H1 (cell line): ENCODE results near the gene NMT1. TPM values are rescaled to one million over a fixed set of nuclear protein-coding genes. Genes with fewer than 3 reads are reported as not detected.

Source experiments
- CTCF ChIA-PET: fragments of 300-600 bp; sonication (Branson Sonifier 250); formaldehyde crosslinking; loops from one replicate; lab custom pipeline; 2021; ENCODE audit not compliant: partially characterized antibody; lab: Charles Lee
- POLR2A ChIA-PET: fragments of 300-600 bp; sonication (Branson Sonifier 250); formaldehyde crosslinking; loops from one replicate; lab custom pipeline; 2021; ENCODE audit warnings: inconsistent platforms; ENCODE audit not compliant: partially characterized antibody; lab: Charles Lee
- DNase-seq, 2 experiments: peaks; one replicate each; pipeline versions ENCODE4 v3.0.0 to v3.0.0-alpha.2; 2010 to 2022; ENCODE audit warnings: low spot score in 2 of 2, low read depth in 1 of 2, mixed read lengths in 1 of 2
- FAIRE-seq: peaks from 2 replicates; lab custom pipeline; 2011; peaks lifted over from hg19 to GRCh38; lab: Jason Lieb, UNC
- H2AFZ ChIP-seq: 2 replicates; pipeline ENCODE4 v1.8.1; 2012; ENCODE audit warnings: low read length, inconsistent platforms
- H2AK5ac ChIP-seq: 2 replicates; pipeline ENCODE4 v1.6.1; 2013; ENCODE audit warnings: low read depth, low read length
- H2BK120ac ChIP-seq: replicated peaks from 2 replicates; pipeline ENCODE3; 2013; ENCODE audit warnings: low read depth, low read length, inconsistent platforms
- H2BK12ac ChIP-seq: 2 replicates; pipeline ENCODE4 v1.6.1; 2013; ENCODE audit warnings: low read depth, low read length
- H2BK15ac ChIP-seq: 2 replicates; pipeline ENCODE4 v1.6.1; 2013; ENCODE audit warnings: low read length
- H2BK20ac ChIP-seq: 2 replicates; pipeline ENCODE4 v1.6.1; 2013; ENCODE audit warnings: low read length
- H2BK5ac ChIP-seq: 2 replicates; pipeline ENCODE4 v1.6.1; 2013; ENCODE audit warnings: low read depth, low read length
- H3K14ac ChIP-seq: 2 replicates; pipeline ENCODE4 v1.6.1; 2013; ENCODE audit warnings: inconsistent platforms; ENCODE audit not compliant: insufficient read length
- H3K18ac ChIP-seq: 2 replicates; pipeline ENCODE4 v1.6.1; 2013; ENCODE audit warnings: low read length; ENCODE audit errors: extremely low read depth
- H3K23ac ChIP-seq: 2 replicates; pipeline ENCODE4 v1.6.1; 2013; ENCODE audit warnings: inconsistent platforms; ENCODE audit not compliant: insufficient read length
- H3K23me2 ChIP-seq: 2 replicates; pipeline ENCODE4 v1.6.1; 2013; ENCODE audit warnings: low read depth, low read length
- H3K27ac ChIP-seq: 2 replicates; pipeline ENCODE4 v1.6.1; 2011; ENCODE audit warnings: low read depth, low read length, inconsistent platforms
- H3K27me3 ChIP-seq, 4 experiments: replicated peaks in 1 of 4; 1 replicate in 1 of 4; 2 replicates in 3 of 4; pipeline versions ENCODE4 v1.6.1 to v1.8.1; 2011 to 2013; ENCODE audit warnings: low read length in 3 of 4, mild to moderate bottlenecking in 3 of 4, inconsistent platforms in 2 of 4, mixed read lengths in 2 of 4, moderate library complexity in 1 of 4; ENCODE audit not compliant: control insufficient read depth in 3 of 4, insufficient read depth in 3 of 4; ENCODE audit errors: extremely low read depth in 1 of 4
- H3K36me3 ChIP-seq, 4 experiments: 2 replicates each; pipeline versions ENCODE4 v1.6.1 to v1.8.1; 2011 to 2013; ENCODE audit warnings: mild to moderate bottlenecking in 4 of 4, low read length in 3 of 4, moderate library complexity in 2 of 4, control low read depth in 1 of 4, inconsistent platforms in 1 of 4; ENCODE audit not compliant: insufficient read depth in 4 of 4, control insufficient read depth in 2 of 4
- H3K4ac ChIP-seq: replicated peaks from 2 replicates; pipeline ENCODE3; 2013; ENCODE audit warnings: low read length, low read depth, mixed read lengths, inconsistent platforms; ENCODE audit not compliant: insufficient read length
- H3K4me1 ChIP-seq, 4 experiments: replicated peaks in 1 of 4; 1 replicate in 1 of 4; 2 replicates in 3 of 4; pipeline versions ENCODE4 v1.6.1 to v1.8.1; 2011 to 2013; ENCODE audit warnings: low read length in 3 of 4, inconsistent platforms in 2 of 4, mixed read lengths in 1 of 4; ENCODE audit not compliant: insufficient read depth in 4 of 4, control insufficient read depth in 3 of 4
- H3K4me2 ChIP-seq, 2 experiments: 2 replicates each; pipeline versions ENCODE4 v1.6.1 to v1.8.1; 2011 to 2013; ENCODE audit warnings: low read depth in 2 of 2, low read length in 2 of 2, control low read depth in 1 of 2, inconsistent platforms in 1 of 2, mild to moderate bottlenecking in 1 of 2; ENCODE audit not compliant: insufficient read depth in 1 of 2
- H3K4me3 ChIP-seq, 4 experiments: fragments of 200-600, 300-600 bp in 1 of 4; sonication (generic), shearing (Covaris generic), sonication (Bioruptor Twin) in 1 of 4; 2 replicates each; pipeline versions ENCODE4 v1.5.1 to v1.8.1; 2011 to 2016; ENCODE audit warnings: low read length in 4 of 4, low read depth in 3 of 4, control low read depth in 2 of 4, inconsistent platforms in 2 of 4, mild to moderate bottlenecking in 2 of 4, mixed read lengths in 1 of 4, moderate library complexity in 1 of 4; ENCODE audit not compliant: insufficient read depth in 2 of 4; ENCODE audit errors: extremely low read depth in 1 of 4
- H3K56ac ChIP-seq: replicated peaks from 2 replicates; pipeline ENCODE3; 2013; ENCODE audit warnings: low read depth, mild to moderate bottlenecking, mixed read lengths, low read length, inconsistent platforms; ENCODE audit not compliant: insufficient read length
- H3K79me1 ChIP-seq: 2 replicates; pipeline ENCODE4 v1.6.1; 2013; ENCODE audit warnings: low read depth, low read length, control low read depth
- H3K79me2 ChIP-seq, 2 experiments: 2 replicates each; pipeline versions ENCODE4 v1.6.1 to v1.8.1; 2012 to 2013; ENCODE audit warnings: low read length in 2 of 2, mild to moderate bottlenecking in 2 of 2, inconsistent platforms in 1 of 2; ENCODE audit not compliant: insufficient read depth in 2 of 2, control insufficient read depth in 1 of 2
- H3K9ac ChIP-seq, 4 experiments: replicated peaks in 1 of 4; 1 replicate in 1 of 4; 2 replicates in 3 of 4; pipeline versions ENCODE4 v1.6.1 to v1.8.1; 2011 to 2013; ENCODE audit warnings: low read depth in 3 of 4, low read length in 3 of 4, control low read depth in 2 of 4, mild to moderate bottlenecking in 2 of 4, moderate library complexity in 2 of 4, inconsistent platforms in 1 of 4; ENCODE audit errors: extremely low read depth in 1 of 4
- H3K9me3 ChIP-seq, 2 experiments: 2 replicates each; pipeline versions ENCODE4 v1.6.1 to v1.8.1; 2012 to 2013; ENCODE audit warnings: mild to moderate bottlenecking in 2 of 2, moderate library complexity in 2 of 2, control low read depth in 1 of 2, inconsistent platforms in 1 of 2, low read depth in 1 of 2, low read length in 1 of 2, mixed read lengths in 1 of 2; ENCODE audit not compliant: insufficient read depth in 2 of 2
- H4K20me1 ChIP-seq, 2 experiments: replicated peaks in 1 of 2; 2 replicates each; pipeline versions ENCODE3 to v1.8.1; 2011 to 2013; ENCODE audit warnings: inconsistent platforms in 2 of 2, low read length in 2 of 2, mild to moderate bottlenecking in 1 of 2; ENCODE audit not compliant: insufficient read depth in 2 of 2, control insufficient read depth in 1 of 2
- H4K5ac ChIP-seq: 2 replicates; pipeline ENCODE4 v1.6.1; 2013; ENCODE audit warnings: low read length, low read depth, mixed read lengths, inconsistent platforms; ENCODE audit not compliant: insufficient read length
- H4K8ac ChIP-seq: 2 replicates; pipeline ENCODE4 v1.8.0; 2013; ENCODE audit warnings: mild to moderate bottlenecking, moderate library complexity, low read length, inconsistent platforms; ENCODE audit not compliant: insufficient read depth; ENCODE audit errors: extremely low read depth
- H4K91ac ChIP-seq: replicated peaks from 2 replicates; pipeline ENCODE3; 2013; ENCODE audit warnings: low read length, mixed read lengths, inconsistent platforms; ENCODE audit not compliant: insufficient read length
- BCL11A ChIP-seq, 2 experiments: IDR thresholded peaks; one replicate each; pipeline ENCODE4 v1.6.1; 2011; ENCODE audit warnings: low read depth in 2 of 2, low read length in 2 of 2, mild to moderate bottlenecking in 2 of 2
- CBX8 ChIP-seq: fragments of 300-800, 300-1000 bp; sonication (generic); IDR thresholded peaks from 2 replicates; pipeline ENCODE4 v1.7.1; 2016; ENCODE audit warnings: low read depth, low read length, borderline replicate concordance
- JUN ChIP-seq: IDR thresholded peaks from 2 replicates; pipeline ENCODE4 v1.6.1; 2011; ENCODE audit warnings: low read depth, mild to moderate bottlenecking, improper control_type of control experiment, low read length
- NANOG ChIP-seq: IDR thresholded peaks from 2 replicates; pipeline ENCODE4 v1.6.1; 2011; ENCODE audit warnings: low read length, low read depth, mild to moderate bottlenecking, inconsistent platforms; ENCODE audit not compliant: insufficient read depth, poor library complexity, severe bottlenecking
- SIN3A ChIP-seq, 2 experiments: IDR thresholded peaks in 1 of 2; conservative IDR thresholded peaks in 1 of 2; 2 replicates each; pipeline ENCODE4 v1.6.1; 2011 to 2012; ENCODE audit warnings: low read length in 2 of 2, improper control_type of control experiment in 1 of 2, low read depth in 1 of 2, mild to moderate bottlenecking in 1 of 2
- SIRT6 ChIP-seq: IDR thresholded peaks from one replicate; pipeline ENCODE4 v1.7.1; 2012; ENCODE audit warnings: low read length, inconsistent platforms
- SP1 ChIP-seq: IDR thresholded peaks from 2 replicates; pipeline ENCODE4 v1.6.1; 2011; ENCODE audit warnings: low read depth, low read length
- SP4 ChIP-seq: IDR thresholded peaks from 2 replicates; pipeline ENCODE4 v1.6.1; 2012; ENCODE audit warnings: low read length, inconsistent platforms
- TBP ChIP-seq: IDR thresholded peaks from 2 replicates; pipeline ENCODE4 v1.6.1; 2011; ENCODE audit warnings: low read depth, low read length, improper control_type of control experiment
- WGBS, 2 experiments: shearing (Covaris generic) in 1 of 2; methylation state at CpG; one replicate each; pipeline versions ENCODE4 v1.1.6 to v1.1.7; 2013 to 2015; ENCODE audit warnings: low lambda C conversion rate in 2 of 2, mixed read lengths in 2 of 2, inconsistent platforms in 1 of 2, low coverage in 1 of 2, missing lambda C conversion rate in 1 of 2; ENCODE audit not compliant: insufficient replicate concordance in 2 of 2, insufficient coverage in 1 of 2, insufficient read length in 1 of 2; ENCODE audit errors: extremely low coverage in 1 of 2, missing lambda C conversion rate in 1 of 2; 5-methylcytosine and 5-hydroxymethylcytosine counted together
- polyA plus RNA-seq, 7 experiments: library from polyadenylated mRNA; depleted of rRNA in 3 of 7; stranded (reverse) in 5 of 7; unstranded in 2 of 7; fragments of >200 nt in 5 of 7; fragments of 200-250 nt in 2 of 7; gene quantifications; 1 replicate in 5 of 7; 2 replicates in 1 of 7; 4 replicates in 1 of 7; pipeline versions ENCODE4 v1.2.1 to v1.2.3, GENCODE V29; 2011 to 2013; ENCODE audit warnings: missing spikeins in 2 of 7, mixed read lengths in 2 of 7
- total RNA-seq: library from RNA; stranded (reverse); fragmentation: NEBNext Ultra II Directional; extraction: Animal tissue kit (Norgen Biotek cat#: 25700); gene quantifications from 2 replicates; pipeline ENCODE4 v1.2.1, GENCODE V29; 2021

The NMT1 gene
- total and polyA plus RNA-seq, 2 of the 8 experiments (the other 6 are each of a cell fraction or from before 2014, with no cell fraction given), result 42.9 to 149 TPM

DNA sequence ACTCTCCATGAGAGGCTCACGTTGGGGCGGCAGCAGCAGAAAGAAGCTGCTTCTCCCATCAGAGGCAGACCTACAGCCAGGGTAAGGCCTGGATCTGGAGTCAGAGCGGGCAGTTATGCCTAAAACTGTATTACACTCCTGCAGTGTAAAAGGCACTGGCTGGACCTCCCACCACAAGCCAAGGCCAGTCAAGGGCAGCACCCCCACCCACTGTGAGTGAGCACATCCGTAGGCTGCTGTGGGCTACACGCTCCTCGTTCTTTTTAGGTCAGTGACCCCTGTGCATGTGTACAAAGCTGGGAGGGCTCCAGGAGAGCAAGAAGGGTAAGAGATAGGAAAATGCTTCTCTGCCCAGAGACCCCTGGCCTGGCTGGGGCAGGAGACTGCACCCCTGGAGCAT is 30.4 kb upstream of the NMT1 start:
- Histone ChIP-seq H3K4me3 (no peak overlapping the region), H2BK15ac (no peak overlapping the region), H3K27me3 (no peaks in the 10 kb centered on the region), H3K27ac (no peak overlapping the region), H2BK5ac (no peak overlapping the region), H3K9ac (no peak overlapping the region), H3K14ac (no peak overlapping the region), H2BK120ac (no peak overlapping the region), H3K9me3 (no peaks in the 10 kb centered on the region), H4K91ac (no peak overlapping the region), H3K4ac (no peak overlapping the region), H4K5ac (no peak overlapping the region), H3K79me1 (no peaks in the 10 kb centered on the region), H2AK5ac (no peak overlapping the region), H3K56ac (no peak overlapping the region), H4K8ac (no peak overlapping the region), H3K79me2 (no peaks in the 10 kb centered on the region), H3K23me2 (0 out of 2 replicates have a peak, but pooled peaks cover under 1% of the 10 kb centered on the region), H3K4me1 (no peaks in the 10 kb centered on the region), H3K18ac (no peak overlapping the region), H3K23ac (no peak overlapping the region), H4K20me1 (peaks cover 0 to 2% of the 10 kb centered on the region in 2 experiments), H3K36me3 (peaks cover 0 to 38% (median 6%) of the 10 kb centered on the region in 4 experiments; a peak in 6 of 8 replicates), H2BK20ac (no peak overlapping the region), H3K4me2 (no peak overlapping the region), H2AFZ (no peak overlapping the region), H2BK12ac (no peak overlapping the region)
- CTCF ChIA-PET, result interaction anchor here (14.2 kb wide), 1 partner anchor 10 kb away, joined by 120 read pairs; no protein-coding TSS in a partner anchor
- DNase-seq, result no peak
- WGBS, 2 experiments, result 93% methylated on average over 6 of the region's 6 CpGs; no CpG with 5 or more reads in 1 of the 2 experiments
- FAIRE-seq, result no peak
- POLR2A ChIA-PET, result interaction anchor here (1.0 to 1.1 kb wide), 3 partner anchors 12 to 19 kb away, joined by 3 to 6 read pairs (median 3); no protein-coding TSS in a partner anchor
- TF ChIP-seq SP1, result no peak
- no peak for TF ChIP-seq NANOG
- no peak for TF ChIP-seq SIN3A (conservative IDR thresholded peaks at IDR 0.05 in 1 of 2, IDR thresholded peaks at IDR 0.05 in 1 of 2; ENCODE audit: low read depth in 1 of 2, low read length in 2 of 2)
- TF ChIP-seq SIRT6, result no peak
- no peak for TF ChIP-seq BCL11A (IDR thresholded peaks at IDR 0.05; ENCODE audit: low read depth in 2 of 2, low read length in 2 of 2)
- no peak for TF ChIP-seq JUN
- no peak for TF ChIP-seq TBP
- TF ChIP-seq CBX8, result no peak
- TF ChIP-seq SP4, result no peak
